Measurements from ENCODE around the gene EPHA8. TPM values are rescaled to one million over a fixed set of nuclear protein-coding genes. Genes with fewer than 3 reads are reported as not detected.

The EPHA8 gene
- total and polyA plus RNA-seq, 7 donors: 0.01 to 0.03 TPM; not detected in 5

DNA sequence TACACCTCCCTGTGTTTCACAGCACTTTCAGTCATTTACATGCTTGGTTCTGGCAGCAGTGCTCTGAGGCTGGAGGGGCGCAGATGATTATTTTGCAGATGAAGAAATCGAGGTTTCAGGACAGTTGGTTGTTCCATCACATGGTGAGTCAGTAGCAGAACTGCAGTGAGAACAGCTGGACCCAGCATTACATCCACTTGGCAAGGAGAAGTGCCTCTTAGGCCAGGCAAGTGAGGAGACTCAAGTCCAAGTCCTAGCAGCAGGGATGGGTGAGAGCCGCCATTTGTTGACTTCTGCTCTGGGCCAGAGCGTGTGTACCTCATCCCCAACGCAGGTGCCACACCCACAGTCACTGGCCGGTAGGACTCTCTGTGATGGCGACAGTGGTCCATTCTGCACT, 26.8 kb upstream of the EPHA8 start:
- ATAC-seq (peak in 2 of 4 donors; percentile 15 to 28), DNase-seq (peak in 1 of 2 donors; percentile 41)
- TF ChIP-seq, protein P1, sequence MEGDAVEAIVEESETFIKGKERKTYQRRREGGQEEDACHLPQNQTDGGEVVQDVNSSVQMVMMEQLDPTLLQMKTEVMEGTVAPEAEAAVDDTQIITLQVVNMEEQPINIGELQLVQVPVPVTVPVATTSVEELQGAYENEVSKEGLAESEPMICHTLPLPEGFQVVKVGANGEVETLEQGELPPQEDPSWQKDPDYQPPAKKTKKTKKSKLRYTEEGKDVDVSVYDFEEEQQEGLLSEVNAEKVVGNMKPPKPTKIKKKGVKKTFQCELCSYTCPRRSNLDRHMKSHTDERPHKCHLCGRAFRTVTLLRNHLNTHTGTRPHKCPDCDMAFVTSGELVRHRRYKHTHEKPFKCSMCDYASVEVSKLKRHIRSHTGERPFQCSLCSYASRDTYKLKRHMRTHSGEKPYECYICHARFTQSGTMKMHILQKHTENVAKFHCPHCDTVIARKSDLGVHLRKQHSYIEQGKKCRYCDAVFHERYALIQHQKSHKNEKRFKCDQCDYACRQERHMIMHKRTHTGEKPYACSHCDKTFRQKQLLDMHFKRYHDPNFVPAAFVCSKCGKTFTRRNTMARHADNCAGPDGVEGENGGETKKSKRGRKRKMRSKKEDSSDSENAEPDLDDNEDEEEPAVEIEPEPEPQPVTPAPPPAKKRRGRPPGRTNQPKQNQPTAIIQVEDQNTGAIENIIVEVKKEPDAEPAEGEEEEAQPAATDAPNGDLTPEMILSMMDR (IDR thresholded peaks at IDR 0.05): no peak
- H3K4me3 ChIP-seq: no peak overlapping the region
- H3K9me3 ChIP-seq: no peaks in the 10 kb centered on the region
- H3K27ac ChIP-seq: no peak overlapping the region
- no peaks in the 10 kb centered on the region for H3K36me3 ChIP-seq (ENCODE audit: insufficient read depth in 1 of 2, low read depth in 1 of 2)
- no peaks in the 10 kb centered on the region for H3K4me1 ChIP-seq
- no peaks in the 10 kb centered on the region for H3K27me3 ChIP-seq (ENCODE audit: insufficient read depth in 3 of 3, low read length in 2 of 3)
- 49 to 59% (median 50%) methylated on average over 7 of the region's 7 CpGs for WGBS, 3 donors
- intact Hi-C loops (cut with DNase I): no loop called here

DNA sequence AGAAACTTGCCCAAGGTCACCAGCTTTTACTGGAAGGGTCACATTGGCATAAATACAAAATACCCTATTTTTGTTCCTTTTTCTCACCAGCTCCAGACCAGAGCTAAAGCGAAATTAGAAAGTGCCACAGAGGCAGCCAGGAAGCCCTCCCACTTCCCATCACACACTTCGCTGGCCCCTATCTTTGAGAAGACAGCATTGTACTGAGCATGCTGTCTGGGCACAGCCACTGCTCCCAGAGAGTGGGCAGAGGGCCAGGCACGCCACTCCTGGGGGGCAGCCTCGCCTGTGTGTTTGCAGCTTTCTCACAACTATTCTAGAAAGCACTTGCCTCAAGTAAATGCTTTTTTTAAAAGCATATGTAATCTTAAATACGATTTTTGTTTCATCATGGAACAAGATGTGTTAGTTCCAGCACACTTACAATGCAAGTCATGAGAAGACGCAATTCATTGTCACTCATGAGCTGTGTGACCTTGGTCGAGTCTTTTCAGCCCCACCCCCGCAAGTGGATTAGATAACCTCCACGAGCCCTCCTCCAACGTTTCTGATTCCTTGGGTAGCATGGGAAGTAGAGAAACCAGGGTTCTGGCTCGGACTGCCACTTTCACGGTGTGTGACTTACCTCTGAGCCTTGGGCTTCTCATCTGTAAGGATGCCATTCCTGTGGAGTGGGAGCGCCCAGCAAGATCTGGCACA, 25.7 kb upstream of the EPHA8 start:
- intact Hi-C loops (cut with DNase I): no loop called here
- Histone ChIP-seq H3K9me3 (no peaks in the 10 kb centered on the region), H3K27me3 (ENCODE audit: insufficient read depth in 3 of 3, low read length in 2 of 3) (no peaks in the 10 kb centered on the region), H3K4me1 (no peaks in the 10 kb centered on the region), H3K4me3 (no peak overlapping the region), H3K36me3 (ENCODE audit: insufficient read depth in 1 of 2, low read depth in 1 of 2) (no peaks in the 10 kb centered on the region), H3K27ac (no peak overlapping the region)
- TF ChIP-seq, protein P1 (IDR thresholded peaks at IDR 0.05): no peak
- no peak for ATAC-seq
- WGBS, 3 donors: 85 to 87% (median 86%) methylated on average over 13 of the region's 13 CpGs
- peak in 1 of 2 donors; percentile 32 for DNase-seq

DNA sequence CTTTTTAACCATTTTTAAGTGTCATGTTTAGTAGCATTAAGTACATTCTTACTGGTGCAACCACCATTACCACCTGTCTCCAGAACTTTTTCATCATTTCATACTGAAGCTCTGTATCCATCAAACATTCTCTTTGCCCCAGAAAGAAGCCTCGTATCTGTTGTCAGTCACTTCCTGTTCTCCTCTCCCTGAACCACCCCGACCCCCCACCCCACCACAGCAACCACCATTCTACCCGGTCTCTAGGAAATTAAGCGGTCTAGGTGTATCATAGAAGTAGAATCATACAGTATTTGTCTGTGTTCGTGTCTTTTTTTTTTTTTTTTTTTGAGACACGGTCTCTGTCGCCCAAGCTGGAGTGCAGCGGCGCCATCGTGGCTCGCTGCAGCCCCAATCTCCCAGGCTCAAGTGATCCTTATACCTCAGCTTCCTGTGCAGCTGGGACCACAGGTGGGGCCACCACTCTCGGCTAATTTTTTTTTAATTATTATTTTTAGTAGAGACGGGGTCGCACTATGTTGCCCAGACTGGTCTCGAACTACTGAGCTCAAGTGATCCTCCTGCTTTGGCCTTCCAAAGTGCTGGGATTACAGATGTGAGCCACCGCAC, 23.7 kb upstream of the EPHA8 start:
- Histone ChIP-seq H3K27ac (no peak overlapping the region), H3K4me1 (no peaks in the 10 kb centered on the region), H3K27me3 (ENCODE audit: insufficient read depth in 3 of 3, low read length in 2 of 3) (peaks cover 0 to 6% (median 0%) of the 10 kb centered on the region in 3 donors), H3K9me3 (no peaks in the 10 kb centered on the region), H3K36me3 (ENCODE audit: insufficient read depth in 1 of 2, low read depth in 1 of 2) (no peaks in the 10 kb centered on the region), H3K4me3 (no peak overlapping the region)
- 85 to 91% (median 88%) methylated on average over 16 of the region's 16 CpGs for WGBS, 3 donors
- TF ChIP-seq, protein P1 (IDR thresholded peaks at IDR 0.05): no peak
- DNase-seq (no peak), ATAC-seq (no peak)
- intact Hi-C loops (cut with DNase I): no loop called here

DNA sequence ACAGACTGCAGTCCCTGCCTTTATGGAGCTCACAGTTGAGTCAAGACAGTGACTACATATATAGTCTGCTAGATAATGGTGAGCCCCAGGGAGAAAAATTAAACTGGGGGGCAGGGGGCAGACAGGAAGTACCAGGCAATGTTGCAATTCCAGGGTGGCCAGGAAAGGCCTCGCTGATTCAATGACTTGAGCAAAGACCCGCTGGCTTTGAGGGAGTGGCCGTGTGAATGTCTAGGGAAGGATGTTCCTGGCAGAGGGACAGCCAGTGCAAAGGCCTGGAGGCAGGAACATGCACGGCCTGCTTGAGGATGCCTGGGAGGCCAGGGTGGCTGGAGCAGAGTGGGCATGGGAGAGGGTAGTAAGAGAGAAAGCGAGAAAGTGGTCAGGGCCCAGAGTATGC, 23.0 kb upstream of the EPHA8 start:
- Histone ChIP-seq H3K36me3 (ENCODE audit: insufficient read depth in 1 of 2, low read depth in 1 of 2) (no peaks in the 10 kb centered on the region), H3K27ac (no peak overlapping the region), H3K9me3 (no peaks in the 10 kb centered on the region), H3K27me3 (ENCODE audit: insufficient read depth in 3 of 3, low read length in 2 of 3) (peaks cover 0 to 8% (median 0%) of the 10 kb centered on the region in 3 donors), H3K4me1 (peaks cover under 1% of the 10 kb centered on the region), H3K4me3 (no peak overlapping the region)
- DNase-seq (no peak), ATAC-seq (no peak)
- TF ChIP-seq, protein P1 (IDR thresholded peaks at IDR 0.05): no peak
- intact Hi-C loops (cut with DNase I): no loop called here
- WGBS, 3 donors: 62 to 71% (median 66%) methylated on average over 5 of the region's 5 CpGs

Measured in psoas muscle (tissue), 8 donors.